Loucy (cell line): ENCODE results near the gene SCAPER.
A peak's percentile ranks its signal among the peaks of the same experiment; 100 is the strongest.

ENCODE experiments used
- H2AFZ ChIP-seq: fragments of 200-600 bp; sonication (generic); 2 replicates; pipeline ENCODE4 v1.6.0; 2016; ENCODE audit warnings: antibody characterized with exemption, mild to moderate bottlenecking, low read length, moderate library complexity
- H3F3A ChIP-seq: fragments of 200-600 bp; 2 replicates; pipeline ENCODE4 v1.6.0; 2016; ENCODE audit warnings: antibody characterized with exemption, low read depth, mild to moderate bottlenecking
- H3K27me3 ChIP-seq: fragments of 200-600 bp; sonication (generic); 2 replicates; pipeline ENCODE4 v1.6.1; 2014; ENCODE audit warnings: low read length, mild to moderate bottlenecking; ENCODE audit not compliant: insufficient read depth, poor library complexity, severe bottlenecking
- H3K36me3 ChIP-seq: fragments of 200-600 bp; sonication (generic); 2 replicates; pipeline ENCODE4 v1.6.1; 2016; ENCODE audit warnings: low read length; ENCODE audit not compliant: insufficient read depth
- H3K4me1 ChIP-seq: fragments of 200-600 bp; sonication (generic); 2 replicates; pipeline ENCODE4 v1.5.1; 2014; ENCODE audit warnings: low read length, mild to moderate bottlenecking; ENCODE audit not compliant: insufficient read depth, poor library complexity, severe bottlenecking
- H3K4me2 ChIP-seq: fragments of 200-600 bp; sonication (generic); 2 replicates; pipeline ENCODE4 v1.6.0; 2014; ENCODE audit warnings: antibody characterized with exemption, low read length, low read depth, mild to moderate bottlenecking; ENCODE audit not compliant: poor library complexity, severe bottlenecking
- H3K4me3 ChIP-seq: fragments of 200-600 bp; sonication (generic); 2 replicates; pipeline ENCODE4 v1.5.1; 2014; ENCODE audit warnings: low read length, mild to moderate bottlenecking, mixed read lengths; ENCODE audit not compliant: poor library complexity, severe bottlenecking
- H3K79me2 ChIP-seq: fragments of 200-600 bp; sonication (generic); 2 replicates; pipeline ENCODE4 v1.6.1; 2014; ENCODE audit warnings: low read length; ENCODE audit not compliant: insufficient read depth
- H3K9ac ChIP-seq: fragments of 200-600 bp; sonication (generic); 2 replicates; pipeline ENCODE4 v1.6.0; 2014; ENCODE audit warnings: mild to moderate bottlenecking, low read depth, low read length, moderate library complexity; ENCODE audit not compliant: poor library complexity, severe bottlenecking
- H3K9me2 ChIP-seq: fragments of 200-600 bp; sonication (generic); replicated peaks from 2 replicates; pipeline ENCODE4 v1.6.1; 2016; ENCODE audit warnings: low read depth, low read length, mixed read lengths
- H3K9me3 ChIP-seq: fragments of 200-600 bp; sonication (generic); 2 replicates; pipeline ENCODE4 v1.6.1; 2014; ENCODE audit warnings: mild to moderate bottlenecking, antibody characterized with exemption, low read length, low read depth; ENCODE audit not compliant: insufficient read depth
- H4K20me1 ChIP-seq: fragments of 200-600 bp; sonication (generic); 2 replicates; pipeline ENCODE4 v1.6.0; 2014; ENCODE audit warnings: antibody characterized with exemption, low read length, mild to moderate bottlenecking; ENCODE audit not compliant: insufficient read depth, poor library complexity, severe bottlenecking
- EZH2phosphoT487 ChIP-seq: fragments of 200-600 bp; IDR thresholded peaks from 2 replicates; pipeline ENCODE4 v1.6.1; 2018; ENCODE audit warnings: antibody characterized with exemption, mild to moderate bottlenecking, moderate library complexity, borderline replicate concordance
- TF ChIP-seq, protein P1 (sequence below): fragments of 200-600 bp; sonication (generic); conservative IDR thresholded peaks from 2 replicates; pipeline ENCODE4 v1.5.1; 2014; ENCODE audit warnings: mild to moderate bottlenecking, antibody characterized with exemption, low read length

Gene SCAPER

DNA sequence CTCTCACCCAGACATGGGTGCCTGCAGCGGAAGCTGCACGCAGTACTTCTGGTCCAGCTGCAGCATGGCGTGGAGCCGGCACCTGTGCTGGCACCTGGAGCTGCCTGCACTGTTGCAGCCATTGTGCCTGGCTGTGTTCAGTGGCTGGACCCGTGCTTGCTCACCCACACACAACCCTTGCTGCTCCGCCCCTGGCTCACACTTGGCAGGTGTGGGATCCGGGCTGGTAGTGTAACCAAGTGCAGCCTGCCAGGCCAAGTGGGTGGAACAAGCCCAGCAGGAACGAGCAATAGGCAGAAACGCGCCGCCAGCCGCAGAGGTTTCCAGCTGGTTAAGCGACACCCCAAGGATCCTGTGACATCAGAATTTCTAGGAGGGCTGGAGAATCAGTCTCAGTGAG lies 11.2 kb upstream of the SCAPER start:
- Histone ChIP-seq H2AFZ (no peak overlapping the region), H3K36me3 (no peaks in the 10 kb centered on the region)
- no peak for TF ChIP-seq EZH2phosphoT487
- TF ChIP-seq, protein P1, sequence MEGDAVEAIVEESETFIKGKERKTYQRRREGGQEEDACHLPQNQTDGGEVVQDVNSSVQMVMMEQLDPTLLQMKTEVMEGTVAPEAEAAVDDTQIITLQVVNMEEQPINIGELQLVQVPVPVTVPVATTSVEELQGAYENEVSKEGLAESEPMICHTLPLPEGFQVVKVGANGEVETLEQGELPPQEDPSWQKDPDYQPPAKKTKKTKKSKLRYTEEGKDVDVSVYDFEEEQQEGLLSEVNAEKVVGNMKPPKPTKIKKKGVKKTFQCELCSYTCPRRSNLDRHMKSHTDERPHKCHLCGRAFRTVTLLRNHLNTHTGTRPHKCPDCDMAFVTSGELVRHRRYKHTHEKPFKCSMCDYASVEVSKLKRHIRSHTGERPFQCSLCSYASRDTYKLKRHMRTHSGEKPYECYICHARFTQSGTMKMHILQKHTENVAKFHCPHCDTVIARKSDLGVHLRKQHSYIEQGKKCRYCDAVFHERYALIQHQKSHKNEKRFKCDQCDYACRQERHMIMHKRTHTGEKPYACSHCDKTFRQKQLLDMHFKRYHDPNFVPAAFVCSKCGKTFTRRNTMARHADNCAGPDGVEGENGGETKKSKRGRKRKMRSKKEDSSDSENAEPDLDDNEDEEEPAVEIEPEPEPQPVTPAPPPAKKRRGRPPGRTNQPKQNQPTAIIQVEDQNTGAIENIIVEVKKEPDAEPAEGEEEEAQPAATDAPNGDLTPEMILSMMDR: no peak

DNA sequence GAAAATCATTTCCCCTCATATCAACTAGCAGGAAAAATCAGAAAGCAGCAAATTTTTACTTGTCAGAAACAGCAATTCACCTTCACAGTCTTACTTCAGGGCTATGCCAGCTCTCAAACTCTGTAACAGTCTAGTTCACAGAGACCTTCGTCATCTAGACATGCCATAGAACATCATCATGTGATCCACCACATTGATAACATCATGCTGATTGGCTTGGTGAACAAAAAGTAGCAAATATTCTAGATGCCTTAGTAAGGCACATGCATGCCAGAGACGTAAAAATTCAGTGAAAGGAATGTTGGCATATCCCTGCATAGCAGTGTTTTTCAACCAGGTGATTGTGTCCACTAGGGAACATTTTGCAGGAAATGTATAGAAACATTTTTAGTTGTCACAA lies 8.6 kb upstream of the SCAPER start:
- H4K20me1 ChIP-seq: no peaks in the 10 kb centered on the region
- H3K4me2 ChIP-seq: no peak overlapping the region
- no peaks in the 10 kb centered on the region for H3F3A ChIP-seq
- H3K79me2 ChIP-seq: no peaks in the 10 kb centered on the region
- no peaks in the 10 kb centered on the region for H3K27me3 ChIP-seq
- peaks cover 10% of the 10 kb centered on the region for H3K4me1 ChIP-seq
- no peak overlapping the region for H2AFZ ChIP-seq
- no peaks in the 10 kb centered on the region for H3K9me3 ChIP-seq
- H3K9me2 ChIP-seq: no peaks in the 10 kb centered on the region
- no peak overlapping the region for H3K4me3 ChIP-seq
- TF ChIP-seq EZH2phosphoT487: no peak
- TF ChIP-seq, protein P1: no peak
- H3K36me3 ChIP-seq: no peaks in the 10 kb centered on the region
- no peak overlapping the region for H3K9ac ChIP-seq

More for the DNA sequence above, 11.2 kb upstream of the SCAPER start:
- Histone ChIP-seq H3F3A (no peaks in the 10 kb centered on the region), H3K4me1 (peaks cover 10% of the 10 kb centered on the region), H3K79me2 (no peaks in the 10 kb centered on the region), H3K27me3 (no peaks in the 10 kb centered on the region), H4K20me1 (no peaks in the 10 kb centered on the region), H3K4me2 (no peak overlapping the region), H3K9me3 (no peaks in the 10 kb centered on the region), H3K9ac (no peak overlapping the region), H3K4me3 (no peak overlapping the region), H3K9me2 (no peaks in the 10 kb centered on the region)

DNA sequence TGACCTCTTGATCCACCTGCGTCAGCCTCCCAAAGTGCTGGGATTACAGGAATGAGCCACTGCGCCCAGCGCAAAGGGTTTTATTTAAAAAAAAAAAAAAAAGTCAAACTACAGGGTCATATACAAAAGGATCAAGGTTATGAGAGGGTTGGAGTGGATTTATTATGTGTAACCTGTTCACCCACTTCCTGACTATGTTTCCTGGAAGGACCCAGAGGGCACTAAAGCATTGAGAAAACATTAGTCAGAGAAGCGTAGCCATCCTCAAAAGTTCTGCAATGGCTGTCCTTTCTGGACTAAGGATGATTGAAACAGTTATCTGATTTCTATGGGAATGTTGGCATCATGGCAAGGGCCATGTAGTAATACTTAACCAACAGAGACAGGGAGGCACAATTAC lies 7.3 kb upstream of the SCAPER start:
- Histone ChIP-seq H3K79me2 (no peaks in the 10 kb centered on the region), H3K9ac (no peak overlapping the region), H3K9me3 (no peaks in the 10 kb centered on the region), H4K20me1 (no peaks in the 10 kb centered on the region), H3F3A (no peaks in the 10 kb centered on the region), H3K27me3 (no peaks in the 10 kb centered on the region), H3K4me1 (peaks cover 10% of the 10 kb centered on the region), H3K4me2 (peak overlapping the region; percentile 35), H3K9me2 (no peaks in the 10 kb centered on the region), H2AFZ (no peak overlapping the region; the same call in 1 of the 2 replicates), H3K4me3 (no peak overlapping the region), H3K36me3 (no peaks in the 10 kb centered on the region)
- no peak for TF ChIP-seq EZH2phosphoT487
- TF ChIP-seq, protein P1: no peak
